Measurements from ENCODE around the gene KPNB1.

DNA sequence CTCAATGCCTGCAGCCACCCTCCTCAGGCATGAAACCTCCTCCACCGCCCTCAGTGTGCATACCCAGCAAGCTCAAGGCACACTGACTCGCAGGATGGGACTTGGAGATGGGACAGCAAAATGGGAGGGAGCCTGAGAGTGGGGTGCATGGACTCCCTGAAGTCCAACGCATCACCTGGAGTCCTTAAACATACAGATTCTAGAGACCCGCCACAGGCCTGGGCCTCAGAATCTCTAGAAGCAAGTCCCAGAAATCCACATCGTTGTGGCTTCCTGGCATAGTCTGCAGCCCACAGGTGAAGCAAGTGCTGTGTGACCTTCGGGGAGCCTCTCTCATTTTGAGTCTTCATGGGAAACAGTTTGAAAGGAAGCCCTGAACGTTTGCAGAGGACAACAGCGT is 79.8 kb downstream of the KPNB1 start:
- TF ChIP-seq CTCF (IDR thresholded peaks at IDR 0.05; ENCODE audit: insufficient read depth, low read length) (no peak), POLR2AphosphoS5 (IDR thresholded peaks at IDR 0.05; ENCODE audit: low read depth) (no peak), GABPA (IDR thresholded peaks at IDR 0.05; ENCODE audit: low read depth) (no peak), SPI1 (IDR thresholded peaks at IDR 0.05; ENCODE audit: borderline replicate concordance, low read depth) (no peak)
- TF ChIP-seq, protein P1, sequence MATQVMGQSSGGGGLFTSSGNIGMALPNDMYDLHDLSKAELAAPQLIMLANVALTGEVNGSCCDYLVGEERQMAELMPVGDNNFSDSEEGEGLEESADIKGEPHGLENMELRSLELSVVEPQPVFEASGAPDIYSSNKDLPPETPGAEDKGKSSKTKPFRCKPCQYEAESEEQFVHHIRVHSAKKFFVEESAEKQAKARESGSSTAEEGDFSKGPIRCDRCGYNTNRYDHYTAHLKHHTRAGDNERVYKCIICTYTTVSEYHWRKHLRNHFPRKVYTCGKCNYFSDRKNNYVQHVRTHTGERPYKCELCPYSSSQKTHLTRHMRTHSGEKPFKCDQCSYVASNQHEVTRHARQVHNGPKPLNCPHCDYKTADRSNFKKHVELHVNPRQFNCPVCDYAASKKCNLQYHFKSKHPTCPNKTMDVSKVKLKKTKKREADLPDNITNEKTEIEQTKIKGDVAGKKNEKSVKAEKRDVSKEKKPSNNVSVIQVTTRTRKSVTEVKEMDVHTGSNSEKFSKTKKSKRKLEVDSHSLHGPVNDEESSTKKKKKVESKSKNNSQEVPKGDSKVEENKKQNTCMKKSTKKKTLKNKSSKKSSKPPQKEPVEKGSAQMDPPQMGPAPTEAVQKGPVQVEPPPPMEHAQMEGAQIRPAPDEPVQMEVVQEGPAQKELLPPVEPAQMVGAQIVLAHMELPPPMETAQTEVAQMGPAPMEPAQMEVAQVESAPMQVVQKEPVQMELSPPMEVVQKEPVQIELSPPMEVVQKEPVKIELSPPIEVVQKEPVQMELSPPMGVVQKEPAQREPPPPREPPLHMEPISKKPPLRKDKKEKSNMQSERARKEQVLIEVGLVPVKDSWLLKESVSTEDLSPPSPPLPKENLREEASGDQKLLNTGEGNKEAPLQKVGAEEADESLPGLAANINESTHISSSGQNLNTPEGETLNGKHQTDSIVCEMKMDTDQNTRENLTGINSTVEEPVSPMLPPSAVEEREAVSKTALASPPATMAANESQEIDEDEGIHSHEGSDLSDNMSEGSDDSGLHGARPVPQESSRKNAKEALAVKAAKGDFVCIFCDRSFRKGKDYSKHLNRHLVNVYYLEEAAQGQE (IDR thresholded peaks at IDR 0.05; ENCODE audit: insufficient replicate concordance, low read depth) = no peak
